Stimulated activated CD8-positive, alpha-beta memory T cell treated with anti-CD3 and anti-CD28 coated beads, Interleukin-12 subunit alpha, Interleukin-12 subunit beta, amount 100 ng/mL, for 4 hours (primary cell): ENCODE data around the gene OMG.
"Not testable (repeated sequence)": the region's sequence is repeated elsewhere in the genome, so short reads cannot be mapped to it uniquely, and the experiment has no call there.

ENCODE experiments used
- DNase-seq: peaks from one replicate; pipeline ENCODE4 v3.0.0-alpha.2; 2020; ENCODE audit warnings: low read depth

Gene OMG

GRCh38 chr17:31262923-31263322, 34.1 kb downstream of the OMG start:
- not testable (repeated sequence) for DNase-seq

DNA sequence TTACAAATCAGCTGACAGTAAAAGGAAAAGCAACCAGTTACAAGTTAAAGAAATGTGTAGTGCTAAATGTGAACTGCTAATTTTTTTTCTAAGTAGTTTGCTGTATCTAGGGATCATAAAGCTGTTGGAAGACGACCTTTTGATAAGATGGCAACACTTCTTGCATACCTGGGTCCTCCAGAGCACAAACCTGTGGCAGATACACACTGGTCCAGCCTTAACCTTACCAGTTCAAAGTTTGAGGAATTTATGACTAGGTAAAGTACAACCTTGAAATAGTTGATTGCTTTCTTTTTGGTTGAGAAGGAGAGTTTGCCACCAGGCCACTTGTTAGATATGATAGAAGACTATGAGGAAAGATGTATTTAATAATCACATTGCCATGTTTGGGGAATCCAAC, 35.4 kb downstream of the OMG start:
- no peak for DNase-seq

- no peak for DNase-seq
Observed at GRCh38 chr17:31260151-31260550, 36.9 kb downstream of the OMG start.

DNA sequence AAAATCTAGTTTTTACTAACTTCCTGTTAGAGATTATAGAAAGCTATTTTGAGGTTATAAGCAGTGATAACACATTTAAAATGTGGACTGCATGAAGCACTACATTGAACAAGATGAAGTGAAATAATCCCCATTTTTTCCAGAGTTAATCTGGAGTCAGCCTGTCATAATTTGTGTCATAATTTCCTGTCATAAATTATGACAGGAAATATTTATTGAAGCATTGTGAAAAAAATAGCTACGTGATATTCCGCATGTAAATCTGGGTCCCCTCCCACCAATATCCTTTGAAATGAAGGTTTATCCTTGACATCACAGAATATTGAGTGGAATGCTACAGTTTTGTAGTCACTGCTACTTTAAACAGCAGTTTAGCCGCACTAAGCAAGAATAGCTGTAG, 40.1 kb downstream of the OMG start:
- no peak for DNase-seq

GRCh38 chr17:31254654-31255053, 42.4 kb downstream of the OMG start:
- DNase-seq = no peak

DNA sequence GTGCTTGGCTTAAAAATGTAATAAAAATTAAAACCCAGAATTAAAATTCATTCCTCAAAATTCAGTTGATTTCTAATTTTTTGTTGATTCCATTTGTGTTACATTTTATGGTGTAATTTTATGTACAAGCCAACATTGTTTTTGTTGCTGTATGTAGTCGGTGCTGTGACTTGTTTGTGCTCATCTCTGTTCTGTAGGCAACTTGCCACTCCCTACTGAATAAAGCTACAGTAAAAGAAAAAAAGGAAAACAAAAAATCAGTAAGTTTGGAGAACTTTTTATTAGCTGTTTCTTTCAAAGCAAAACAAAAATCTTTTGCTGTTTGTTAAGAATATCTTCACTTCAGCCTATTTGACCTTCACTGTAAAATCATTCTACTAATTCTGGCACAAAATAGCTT, 44.3 kb downstream of the OMG start:
- no peak for DNase-seq

GRCh38 chr17:31251970-31252328, 45.1 kb downstream of the OMG start:
- DNase-seq = no peak

DNA sequence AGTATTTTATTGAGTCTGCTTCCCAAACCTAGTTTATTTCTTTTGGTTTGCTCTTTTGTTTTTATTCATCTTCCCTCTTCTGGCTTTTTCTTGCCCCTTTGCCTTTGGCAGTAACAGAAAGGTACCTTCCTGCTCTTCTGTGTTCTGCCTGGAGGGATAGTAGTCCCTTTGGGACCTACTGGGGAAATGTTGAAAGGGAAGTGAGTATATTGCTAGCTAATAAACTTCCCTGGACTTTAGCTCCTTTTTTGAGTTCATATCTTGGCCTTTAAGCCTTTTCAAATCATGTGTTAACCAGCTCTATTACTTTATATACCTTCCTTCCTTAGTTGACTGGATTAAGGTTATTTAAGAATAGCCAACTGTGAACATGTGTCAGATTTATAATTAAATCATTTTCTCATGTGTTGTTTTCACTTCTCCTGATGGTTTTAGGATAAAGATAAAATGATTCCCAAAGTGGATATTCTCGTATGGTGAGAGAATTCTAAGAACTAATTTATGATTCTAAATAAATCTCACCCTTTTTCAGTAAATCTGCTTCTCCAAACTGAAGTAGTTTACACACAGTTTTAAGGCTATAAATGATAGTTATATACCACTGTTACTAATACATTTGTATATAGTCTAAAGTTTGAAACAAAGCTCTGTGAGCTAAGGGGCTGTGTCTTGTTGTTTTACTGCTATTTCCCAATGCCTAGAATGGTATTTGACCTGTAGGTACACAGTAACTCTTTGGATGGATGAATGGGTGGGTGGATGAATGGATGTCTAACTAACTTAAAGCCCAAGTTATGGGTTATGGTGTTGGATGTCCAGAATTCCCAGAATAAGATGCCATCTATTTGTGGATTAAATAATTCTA, 45.7 kb downstream of the OMG start:
- no peak for DNase-seq

- DNase-seq = no peak
Observed at GRCh38 chr17:31250229-31250628, 46.8 kb downstream of the OMG start.

- no peak for DNase-seq
Observed at GRCh38 chr17:31249835-31250141, 47.3 kb downstream of the OMG start.

DNA sequence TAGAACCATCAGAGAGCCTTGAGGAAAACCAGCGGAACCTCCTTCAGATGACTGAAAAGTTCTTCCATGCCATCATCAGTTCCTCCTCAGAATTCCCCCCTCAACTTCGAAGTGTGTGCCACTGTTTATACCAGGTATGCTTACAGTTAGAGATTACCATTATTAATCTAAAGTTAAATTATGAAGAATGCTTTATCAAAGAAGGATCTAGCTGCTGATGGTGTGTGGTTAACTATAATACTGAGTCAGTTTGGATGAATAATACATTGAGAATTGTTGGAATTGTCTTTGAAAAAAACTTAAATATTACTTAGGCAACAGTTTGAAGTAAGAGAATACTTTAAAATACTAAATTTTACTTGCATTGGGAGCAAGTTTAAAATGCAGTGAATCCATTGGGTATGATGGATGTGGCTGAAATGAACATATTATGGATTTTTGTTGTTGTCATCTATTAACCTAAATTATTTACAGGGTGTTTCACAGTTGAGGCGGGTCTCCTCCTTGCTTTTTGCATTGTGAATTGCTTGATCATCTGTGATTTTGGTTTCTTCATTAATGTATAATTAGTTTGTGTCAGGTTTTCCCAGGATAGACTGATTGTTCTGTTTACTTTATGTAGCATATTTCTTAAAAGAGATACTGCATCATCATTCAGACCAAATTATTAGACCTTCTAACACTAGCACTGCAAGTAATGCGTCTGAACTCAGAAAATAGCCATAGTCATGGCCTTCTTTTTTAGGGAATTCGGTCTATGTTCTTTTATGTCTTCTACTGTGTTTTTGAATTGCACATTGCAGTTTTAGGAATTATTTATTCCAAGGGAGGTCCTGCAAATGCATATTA, 47.8 kb downstream of the OMG start:
- DNase-seq = no peak
